ENCODE measurements around the gene POLR2J2. TPM values are rescaled to one million over a fixed set of nuclear protein-coding genes. Genes with fewer than 3 reads are reported as not detected.
"Not testable (repeated sequence)": the region's sequence is repeated elsewhere in the genome, so short reads cannot be mapped to it uniquely, and the experiment has no call there.

The POLR2J2 gene
- total and polyA plus RNA-seq, 10 donors: 0.99 to 21.1 (median 10.5) TPM

GRCh38 chr7:102696009-102696408, 24.5 kb upstream of the POLR2J2 start:
- intact Hi-C loops (cut with DNase I; ENCODE audit: low total_unique reads); H3K36me3 ChIP-seq; H3K9me3 ChIP-seq; DNase-seq; H3K4me3 ChIP-seq; H3K27me3 ChIP-seq (replicated peaks in 1 of 7); H3K4me1 ChIP-seq: not testable (repeated sequence)
- H3K27ac ChIP-seq: peak overlapping the region in 1 of 8 donors; percentile 40
- 50 to 86% (median 70%) methylated on average over 1 of the region's 2 CpGs for WGBS, 5 donors

- DNase-seq; intact Hi-C loops (cut with DNase I; ENCODE audit: low total_unique reads); H3K4me1 ChIP-seq; H3K27me3 ChIP-seq (replicated peaks in 1 of 7); H3K36me3 ChIP-seq; H3K4me3 ChIP-seq; H3K9me3 ChIP-seq: not testable (repeated sequence)
- 23 to 61% (median 52%) methylated on average over 1 to 3 of the region's 3 CpGs for WGBS, 5 donors
- H3K27ac ChIP-seq: peak overlapping the region in 1 of 8 donors; percentile 30
Observed at GRCh38 chr7:102695033-102695552, 23.6 kb upstream of the POLR2J2 start.

- intact Hi-C loops (cut with DNase I; ENCODE audit: low total_unique reads); H3K9me3 ChIP-seq; DNase-seq; H3K27ac ChIP-seq; H3K36me3 ChIP-seq; H3K4me1 ChIP-seq; H3K4me3 ChIP-seq; H3K27me3 ChIP-seq (replicated peaks in 1 of 7): not testable (repeated sequence)
- WGBS, 5 donors: 80 to 93% (median 89%) methylated on average over 2 of the region's 2 CpGs
Observed at GRCh38 chr7:102694008-102694407, 22.5 kb upstream of the POLR2J2 start.

GRCh38 chr7:102690602-102691001, 19.1 kb upstream of the POLR2J2 start:
- H3K9me3 ChIP-seq; H3K4me3 ChIP-seq; intact Hi-C loops (cut with DNase I; ENCODE audit: low total_unique reads); H3K27ac ChIP-seq; H3K27me3 ChIP-seq (replicated peaks in 1 of 7); H3K36me3 ChIP-seq; H3K4me1 ChIP-seq: not testable (repeated sequence)
- DNase-seq: peak; percentile 74
- 88 to 96% (median 94%) methylated on average over 4 of the region's 6 CpGs; no CpG with 5 or more reads in 1 of the 5 donors for WGBS, 5 donors

- H3K36me3 ChIP-seq; H3K27me3 ChIP-seq (replicated peaks in 1 of 7); H3K4me1 ChIP-seq; intact Hi-C loops (cut with DNase I; ENCODE audit: low total_unique reads); H3K9me3 ChIP-seq: not testable (repeated sequence)
- Histone ChIP-seq H3K4me3 (peak overlapping the region in 5 of 8 donors; percentile 5 to 55 (median 41)), H3K27ac (peak overlapping the region in 3 of 8 donors; percentile 52 to 75 (median 58))
- TF ChIP-seq POLR2AphosphoS5 (IDR thresholded peaks at IDR 0.05): peak in 1 of 3 donors; percentile 55
- peak; percentile 82 for DNase-seq
- 0 to 26% (median 22%) methylated on average over 5 to 15 of the region's 74 CpGs; no CpG with 5 or more reads in 1 of the 5 donors for WGBS, 5 donors
Observed at GRCh38 chr7:102689436-102690282, 18.2 kb upstream of the POLR2J2 start.

GRCh38 chr7:102688299-102689036, 17.0 kb upstream of the POLR2J2 start:
- DNase-seq, H3K9me3 ChIP-seq, H3K27ac ChIP-seq: not testable (repeated sequence)

GRCh38 chr7:102682560-102682959, 11.1 kb upstream of the POLR2J2 start:
- H3K9me3 ChIP-seq; H3K4me3 ChIP-seq; DNase-seq; H3K4me1 ChIP-seq; H3K36me3 ChIP-seq; H3K27ac ChIP-seq; H3K27me3 ChIP-seq (replicated peaks in 1 of 7); intact Hi-C loops (cut with DNase I; ENCODE audit: low total_unique reads): not testable (repeated sequence)
- no CpG with 5 or more reads among the region's 5 CpGs for WGBS, 5 donors

More at GRCh38 chr7:102688299-102689036, 17.0 kb upstream of the POLR2J2 start:
- intact Hi-C loops (cut with DNase I; ENCODE audit: low total_unique reads); H3K4me3 ChIP-seq; H3K27me3 ChIP-seq (replicated peaks in 1 of 7); H3K4me1 ChIP-seq; H3K36me3 ChIP-seq: not testable (repeated sequence)
- WGBS, 5 donors: no CpG with 5 or more reads among the region's 37 CpGs

GRCh38 chr7:102680780-102681179, 9.3 kb upstream of the POLR2J2 start:
- H3K36me3 ChIP-seq; H3K9me3 ChIP-seq; H3K4me1 ChIP-seq; H3K27me3 ChIP-seq (replicated peaks in 1 of 7); H3K27ac ChIP-seq; intact Hi-C loops (cut with DNase I; ENCODE audit: low total_unique reads); DNase-seq; H3K4me3 ChIP-seq: not testable (repeated sequence)
- no CpG with 5 or more reads among the region's 5 CpGs for WGBS, 5 donors

- not testable (repeated sequence) for H3K27me3 ChIP-seq (replicated peaks in 1 of 7)
- DNase-seq: peak; percentile 41
- WGBS, 5 donors: 76 to 100% (median 97%) methylated on average over 1 of the region's 2 CpGs; no CpG with 5 or more reads in 1 of the 5 donors
Observed at GRCh38 chr7:102675545-102675944, 4.1 kb upstream of the POLR2J2 start.

GRCh38 chr7:102673447-102674067, 2.1 kb upstream of the POLR2J2 start:
- H3K4me1 ChIP-seq; DNase-seq; intact Hi-C loops (cut with DNase I; ENCODE audit: low total_unique reads); H3K9me3 ChIP-seq; H3K27me3 ChIP-seq (replicated peaks in 1 of 7); H3K36me3 ChIP-seq; H3K27ac ChIP-seq; H3K4me3 ChIP-seq: not testable (repeated sequence)
- WGBS, 5 donors: no CpG with 5 or more reads among the region's 9 CpGs

More at GRCh38 chr7:102675545-102675944, 4.1 kb upstream of the POLR2J2 start:
- H3K4me1 ChIP-seq; H3K36me3 ChIP-seq; H3K9me3 ChIP-seq; H3K27ac ChIP-seq; intact Hi-C loops (cut with DNase I; ENCODE audit: low total_unique reads); H3K4me3 ChIP-seq: not testable (repeated sequence)
